GM12878 (cell line): ENCODE results near the gene ADGRV1. TPM values are rescaled to one million over a fixed set of nuclear protein-coding genes. Genes with fewer than 3 reads are reported as not detected.

Experiments
- ATAC-seq: fragments of 200-7000 bp; cut with Tn5 transposase; 3 replicates; pipeline ENCODE4 v1.9.1; 2020; ENCODE audit warnings: mild to moderate bottlenecking, moderate library complexity
- BruUV-seq: library from RNA; stranded (reverse); fragments of 400-500 nt; replicated peaks from 2 replicates; lab custom pipeline; 2021; lab: Mats Ljungman, UMichigan
- CTCF ChIA-PET: fragments of 300-600 bp; sonication (Branson Sonifier 250); formaldehyde crosslinking; extraction: SDS; loops from one replicate; lab custom pipeline; 2021; ENCODE audit warnings: inconsistent platforms; lab: Yijun Ruan, JAX
- POLR2A ChIA-PET: fragments of 350-600 bp; formaldehyde crosslinking; extraction: SDS; loops from one replicate; lab custom pipeline; 2021; ENCODE audit warnings: inconsistent platforms; lab: Charles Lee
- RAD21 ChIA-PET: fragments of 300-600 bp; sonication (Branson Sonifier 250); formaldehyde crosslinking; loops from one replicate; lab custom pipeline; 2023; ENCODE audit warnings: antibody characterized with exemption; ENCODE audit not compliant: unreplicated experiment; lab: Charles Lee
- SMC1A ChIA-PET: fragments of 300-600 bp; sonication (Branson Sonifier 250); formaldehyde crosslinking; loops from one replicate; lab custom pipeline; 2023; ENCODE audit not compliant: unreplicated experiment, uncharacterized antibody; lab: Charles Lee
- DNase-seq: peaks from one replicate; pipeline ENCODE4 v3.0.0-alpha.2; 2011; ENCODE audit warnings: low read depth, low spot score
- FAIRE-seq: peaks from 3 replicates; lab custom pipeline; 2011; peaks lifted over from hg19 to GRCh38; lab: Jason Lieb, UNC
- H2AFZ ChIP-seq: 2 replicates; pipeline ENCODE4 v1.6.0; 2011; ENCODE audit warnings: low read depth, low read length, control low read depth; ENCODE audit not compliant: control insufficient read depth
- H3K27ac ChIP-seq: 2 replicates; pipeline ENCODE4 v1.5.1; 2011; ENCODE audit warnings: control low read depth; ENCODE audit not compliant: control insufficient read depth, insufficient read depth
- H3K27me3 ChIP-seq, 2 experiments: replicated peaks in 1 of 2; 2 replicates each; pipeline versions ENCODE4 v1.6.0 to v1.6.1; 2011; ENCODE audit warnings: low read length in 1 of 2; ENCODE audit not compliant: control insufficient read depth in 2 of 2, insufficient read depth in 2 of 2
- H3K36me3 ChIP-seq, 2 experiments: 2 replicates each; pipeline ENCODE4 v1.5.1; 2011; ENCODE audit warnings: low read length in 1 of 2; ENCODE audit not compliant: control insufficient read depth in 2 of 2, insufficient read depth in 2 of 2
- H3K4me1 ChIP-seq: 2 replicates; pipeline ENCODE4 v1.6.1; 2011; ENCODE audit warnings: mild to moderate bottlenecking, low read length, moderate library complexity, mixed read lengths; ENCODE audit not compliant: control insufficient read depth, insufficient read depth
- H3K4me2 ChIP-seq: 2 replicates; pipeline ENCODE4 v1.6.0; 2011; ENCODE audit warnings: control low read depth; ENCODE audit not compliant: control insufficient read depth, insufficient read depth
- H3K4me3 ChIP-seq: fragments of 200-600 bp; sonication (generic); 2 replicates; pipeline ENCODE4 v1.5.1; 2016
- H3K79me2 ChIP-seq: 2 replicates; pipeline ENCODE4 v1.6.0; 2011; ENCODE audit warnings: low read length; ENCODE audit not compliant: control insufficient read depth, insufficient read depth
- H3K9ac ChIP-seq: 2 replicates; pipeline ENCODE4 v1.8.0; 2011; ENCODE audit warnings: low read length, control low read depth, mixed read lengths; ENCODE audit not compliant: control insufficient read depth, insufficient read depth
- H3K9me3 ChIP-seq: replicated peaks from 3 replicates; pipeline ENCODE4 v1.5.1; 2011; ENCODE audit warnings: mild to moderate bottlenecking, low read length; ENCODE audit not compliant: control insufficient read depth, insufficient read depth
- H4K20me1 ChIP-seq: 2 replicates; pipeline ENCODE4 v1.6.0; 2011; ENCODE audit not compliant: control insufficient read depth, insufficient read depth
- CBX3 ChIP-seq: fragments of 200-600 bp; sonication (generic); IDR thresholded peaks from 2 replicates; pipeline ENCODE4 v1.6.1; 2016; ENCODE audit warnings: low read depth, borderline replicate concordance
- ETV6 ChIP-seq, 2 experiments: fragments of 450-650 bp in 1 of 2; IDR thresholded peaks in 1 of 2; conservative IDR thresholded peaks in 1 of 2; 2 replicates each; pipeline ENCODE4 v1.6.1; 2014; ENCODE audit warnings: antibody characterized with exemption in 1 of 2, borderline replicate concordance in 1 of 2, low read depth in 1 of 2, mild to moderate bottlenecking in 1 of 2, moderate library complexity in 1 of 2
- MEF2A ChIP-seq: IDR thresholded peaks from 2 replicates; pipeline ENCODE4 v1.6.1; 2011; ENCODE audit warnings: low read depth, mild to moderate bottlenecking, low read length, moderate library complexity; ENCODE audit not compliant: insufficient read depth
- NKRF ChIP-seq: fragments of 450-650 bp; conservative IDR thresholded peaks from 2 replicates; pipeline ENCODE4 v1.6.1; 2017; ENCODE audit warnings: mild to moderate bottlenecking, moderate library complexity
- STAT1 ChIP-seq: fragments of 450-650 bp; conservative IDR thresholded peaks from 2 replicates; pipeline ENCODE4 v1.6.1; 2014; ENCODE audit warnings: antibody characterized with exemption, mild to moderate bottlenecking
- TARDBP ChIP-seq: IDR thresholded peaks from 2 replicates; pipeline ENCODE4 v1.6.1; 2016; ENCODE audit warnings: borderline replicate concordance
- YY1 ChIP-seq: IDR thresholded peaks from 2 replicates; pipeline ENCODE4 v1.6.1; 2011; ENCODE audit warnings: low read depth, mild to moderate bottlenecking, low read length
- WGBS: methylation state at CpG from one replicate; pipeline ENCODE4 v1.1.6; 2016; ENCODE audit warnings: low lambda C conversion rate; ENCODE audit not compliant: insufficient replicate concordance, insufficient coverage; ENCODE audit errors: missing lambda C conversion rate; 5-methylcytosine and 5-hydroxymethylcytosine counted together
- in situ Hi-C: fragments of 300-500 bp; cut with MboI; formaldehyde crosslinking; loops from 9 replicates; pipeline ENCODE4 v1.14.3; 2018; ENCODE audit warnings: mixed read lengths
- intact Hi-C: fragments of 100-400 bp; cut with micrococcal nuclease; formaldehyde crosslinking; loops from one replicate; pipeline ENCODE4 v1.14.2; 2022; ENCODE audit not compliant: unreplicated experiment
- polyA plus RNA-seq, 11 experiments: library from polyadenylated mRNA; depleted of rRNA in 4 of 11; unstranded in 6 of 11; stranded (reverse) in 5 of 11; fragments of >200 nt; fragmentation: Nextera tagmentation in 4 of 11; fragmentation: Illumina TruSeq in 1 of 11; extraction: Ambion mirVana in 4 of 11; extraction: Trizol in 1 of 11; gene quantifications; 1 replicate in 1 of 11; 2 replicates in 10 of 11; pipeline versions ENCODE4 v1.2.1 to v1.2.3, GENCODE V29; 2011 to 2016; ENCODE audit warnings: inconsistent platforms in 2 of 11, missing spikeins in 2 of 11, low read depth in 1 of 11
- total RNA-seq, 4 experiments: library from RNA; depleted of rRNA in 3 of 4; stranded (reverse); fragments of >200 nt in 3 of 4; fragmentation: Illumina TruSeq in 1 of 4; extraction: Trizol in 1 of 4; gene quantifications; 2 replicates each; pipeline versions ENCODE4 v1.2.1 to v1.2.3, GENCODE V29; 2013 to 2021

ADGRV1 gene
- total and polyA plus RNA-seq, 10 of the 15 experiments (the other 5 are each of a cell fraction or from before 2014, with no cell fraction given): 0.04 to 8.1 (median 0.16) TPM; not detected in 1

DNA sequence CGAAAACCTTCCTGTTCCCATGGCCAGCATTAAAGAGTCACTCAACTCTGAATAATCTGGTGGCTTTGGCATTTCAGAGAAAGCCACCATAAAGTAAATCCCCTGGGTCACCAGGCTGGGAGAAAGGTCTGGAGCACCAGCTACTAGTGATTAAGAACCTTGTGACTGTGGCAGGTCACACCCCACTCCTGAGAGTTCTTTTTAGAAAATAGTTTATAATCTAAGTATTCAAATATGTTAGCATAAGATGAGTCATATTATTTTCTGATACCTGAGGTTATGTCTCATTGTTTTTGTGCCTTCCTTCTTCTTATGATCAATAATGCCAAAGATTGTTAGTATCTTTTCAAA, 472.8 kb downstream of the ADGRV1 start:
- no peak overlapping the region for H3K4me2 ChIP-seq
- in situ Hi-C loops: no loop called here
- SMC1A ChIA-PET: no interaction called here
- no peak overlapping the region for H3K27ac ChIP-seq
- H3K9ac ChIP-seq: no peak overlapping the region
- no peaks in the 10 kb centered on the region for H3K9me3 ChIP-seq
- FAIRE-seq: no peak
- H3K36me3 ChIP-seq: no peaks in the 10 kb centered on the region
- no peak overlapping the region for H2AFZ ChIP-seq
- H4K20me1 ChIP-seq: no peaks in the 10 kb centered on the region
- CTCF ChIA-PET: no interaction called here
- RAD21 ChIA-PET: interaction anchor here (1.0 kb wide), 1 partner anchor 99 kb away, joined by 4 read pairs; no protein-coding TSS in a partner anchor
- no peaks in the 10 kb centered on the region; a peak in 1 of 4 replicates for H3K27me3 ChIP-seq
- H3K79me2 ChIP-seq: no peaks in the 10 kb centered on the region
- H3K4me1 ChIP-seq: no peaks in the 10 kb centered on the region
- POLR2A ChIA-PET: no interaction called here
- ATAC-seq: no peak
- 33% methylated on average over 1 of the region's 1 CpG for WGBS
- H3K4me3 ChIP-seq: no peak overlapping the region
- DNase-seq: no peak
- no TSS peak for BruUV-seq
- intact Hi-C loops: no loop called here
- TF ChIP-seq STAT1 (no peak), TARDBP (no peak), MEF2A (no peak), NKRF (no peak), CBX3 (no peak), ETV6 (conservative IDR thresholded peaks at IDR 0.05 in 1 of 2, IDR thresholded peaks at IDR 0.05 in 1 of 2; ENCODE audit: borderline replicate concordance in 1 of 2, low read depth in 1 of 2) (no peak), YY1 (no peak)
